COLO829 (cell line): ENCODE measurements around the gene PCDH1.

Source experiments
- DNase-seq: peaks from one replicate; pipeline ENCODE4 v3.0.0; 2012; ENCODE audit warnings: low spot score

PCDH1 gene

GRCh38 chr5:141808857-141809256 is 69.4 kb downstream of the PCDH1 start:
- no peak for DNase-seq

GRCh38 chr5:141807732-141808131 is 70.5 kb downstream of the PCDH1 start:
- no peak for DNase-seq

GRCh38 chr5:141807329-141807728 is 70.9 kb downstream of the PCDH1 start:
- no peak for DNase-seq

- no peak for DNase-seq
Measured at GRCh38 chr5:141806626-141807025, 71.6 kb downstream of the PCDH1 start.

GRCh38 chr5:141805874-141806595 is 72.2 kb downstream of the PCDH1 start:
- DNase-seq, result no peak

GRCh38 chr5:141804475-141804874 is 73.7 kb downstream of the PCDH1 start:
- DNase-seq, result no peak
